ENCODE results near the gene WDR33. TPM values are rescaled to one million over a fixed set of nuclear protein-coding genes. Genes with fewer than 3 reads are reported as not detected.

WDR33 gene
- total RNA-seq, 1 donor from 2014 or later, result 31.3 TPM

DNA sequence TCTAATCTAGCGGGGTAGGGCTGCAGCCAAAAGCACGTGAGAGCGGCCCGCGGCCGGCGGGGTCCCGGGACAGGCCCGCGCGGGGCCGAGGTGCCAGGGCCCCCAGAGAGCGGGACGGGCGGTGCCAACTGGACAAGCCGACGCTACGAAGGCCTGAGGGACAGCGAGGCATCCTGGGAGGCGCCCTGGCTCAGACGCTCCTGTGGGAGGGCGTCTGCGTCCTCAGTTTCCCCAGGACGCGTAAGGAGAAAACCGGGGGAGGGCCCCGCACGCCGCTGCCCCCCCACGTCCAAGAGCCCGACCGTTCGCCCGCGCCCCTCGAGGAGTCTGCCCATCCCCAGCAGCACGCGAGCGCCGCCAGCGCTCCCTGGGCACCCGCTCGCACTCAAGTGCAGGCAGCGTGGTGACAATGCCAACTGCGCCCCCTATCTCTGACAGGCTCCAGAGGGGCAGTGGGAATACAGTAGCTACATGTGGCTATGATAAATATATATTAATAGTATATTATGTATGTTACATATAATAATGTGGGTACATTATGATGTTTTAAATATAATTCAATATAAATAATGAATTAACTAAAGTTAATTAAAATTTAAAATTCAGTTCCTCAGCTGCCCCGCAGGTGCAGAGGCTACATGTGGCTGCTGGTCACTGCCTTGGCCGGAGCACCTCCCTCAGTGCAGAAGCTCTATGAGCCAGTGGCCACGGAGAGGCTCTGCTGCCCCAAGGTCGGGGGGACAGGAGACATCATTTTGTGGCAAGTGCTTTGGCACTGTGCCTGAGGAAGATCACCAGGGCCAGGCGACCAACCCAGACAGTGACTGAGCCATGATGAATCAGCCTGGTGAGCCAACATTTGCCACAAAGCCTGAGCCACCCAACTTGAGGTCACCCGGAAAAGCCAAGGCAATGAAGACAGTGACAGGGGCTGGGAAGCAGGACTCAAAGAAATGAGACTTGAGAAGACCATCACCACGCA lies 115.2 kb downstream of the WDR33 start:
- TF ChIP-seq, protein P1, sequence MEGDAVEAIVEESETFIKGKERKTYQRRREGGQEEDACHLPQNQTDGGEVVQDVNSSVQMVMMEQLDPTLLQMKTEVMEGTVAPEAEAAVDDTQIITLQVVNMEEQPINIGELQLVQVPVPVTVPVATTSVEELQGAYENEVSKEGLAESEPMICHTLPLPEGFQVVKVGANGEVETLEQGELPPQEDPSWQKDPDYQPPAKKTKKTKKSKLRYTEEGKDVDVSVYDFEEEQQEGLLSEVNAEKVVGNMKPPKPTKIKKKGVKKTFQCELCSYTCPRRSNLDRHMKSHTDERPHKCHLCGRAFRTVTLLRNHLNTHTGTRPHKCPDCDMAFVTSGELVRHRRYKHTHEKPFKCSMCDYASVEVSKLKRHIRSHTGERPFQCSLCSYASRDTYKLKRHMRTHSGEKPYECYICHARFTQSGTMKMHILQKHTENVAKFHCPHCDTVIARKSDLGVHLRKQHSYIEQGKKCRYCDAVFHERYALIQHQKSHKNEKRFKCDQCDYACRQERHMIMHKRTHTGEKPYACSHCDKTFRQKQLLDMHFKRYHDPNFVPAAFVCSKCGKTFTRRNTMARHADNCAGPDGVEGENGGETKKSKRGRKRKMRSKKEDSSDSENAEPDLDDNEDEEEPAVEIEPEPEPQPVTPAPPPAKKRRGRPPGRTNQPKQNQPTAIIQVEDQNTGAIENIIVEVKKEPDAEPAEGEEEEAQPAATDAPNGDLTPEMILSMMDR (IDR thresholded peaks at IDR 0.05; ENCODE audit: insufficient read depth, low read length, severe bottlenecking), result peak; percentile 42
- peak overlapping the region; percentile 21 for H3K4me3 ChIP-seq (ENCODE audit: low read depth, low read length)

DNA sequence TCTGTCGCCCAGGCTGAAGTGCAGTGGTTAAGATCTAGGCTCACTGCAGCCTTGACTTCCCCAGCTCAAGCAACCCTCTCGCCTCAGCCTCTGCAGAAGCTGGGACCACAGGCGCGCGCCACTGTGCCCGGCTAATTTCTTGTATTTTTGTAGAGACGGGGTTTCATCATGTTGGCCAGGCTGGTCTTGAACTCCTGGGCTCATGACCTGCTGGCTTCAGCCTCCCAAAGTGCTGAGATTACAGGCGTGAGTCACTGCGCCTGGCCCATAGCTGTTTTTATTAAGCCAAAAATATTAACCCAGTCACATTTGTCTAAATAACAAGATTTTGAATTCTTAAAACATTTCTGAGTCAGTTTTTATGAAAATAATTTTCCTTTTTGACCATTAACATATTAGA lies 116.0 kb downstream of the WDR33 start:
- no peak for DNase-seq (ENCODE audit: low read depth)
- Histone ChIP-seq H3K27me3 (ENCODE audit: control insufficient read depth, insufficient read depth, low read length) (no peaks in the 10 kb centered on the region), H3K36me3 (ENCODE audit: control insufficient read depth, insufficient read depth, low read length) (no peaks in the 10 kb centered on the region), H3K4me3 (ENCODE audit: low read depth, low read length) (no peak overlapping the region)
- no peak for FAIRE-seq
- TF ChIP-seq, protein P1 (IDR thresholded peaks at IDR 0.05; ENCODE audit: insufficient read depth, low read length, severe bottlenecking), result no peak

More for the DNA sequence above, 115.2 kb downstream of the WDR33 start:
- Histone ChIP-seq H3K36me3 (ENCODE audit: control insufficient read depth, insufficient read depth, low read length) (no peaks in the 10 kb centered on the region), H3K27me3 (ENCODE audit: control insufficient read depth, insufficient read depth, low read length) (no peaks in the 10 kb centered on the region)
- FAIRE-seq (no peak), DNase-seq (ENCODE audit: low read depth) (peak; percentile 39)

DNA sequence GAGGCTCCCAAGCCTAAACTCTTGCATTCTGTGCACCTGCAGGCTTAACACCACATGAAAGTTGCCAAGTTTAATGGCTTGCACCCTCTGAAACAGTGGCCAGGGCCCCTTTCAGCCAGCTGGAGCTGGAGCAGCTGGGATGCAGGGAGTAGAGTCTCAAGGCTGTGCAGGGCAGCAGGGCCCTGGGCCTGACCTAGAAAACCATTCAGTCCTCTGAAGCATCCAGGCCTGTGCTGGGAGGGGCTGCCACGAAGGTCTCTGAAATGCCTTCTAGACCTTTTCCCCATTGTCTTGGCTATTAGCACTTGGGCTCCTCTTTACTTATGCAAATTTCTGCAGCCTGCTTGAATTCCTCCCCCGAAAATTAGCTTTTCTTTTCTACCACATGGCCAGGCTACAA lies 120.3 kb downstream of the WDR33 start:
- DNase-seq (ENCODE audit: low read depth) (no peak), FAIRE-seq (no peak)
- H3K27me3 ChIP-seq (ENCODE audit: control insufficient read depth, insufficient read depth, low read length), result no peaks in the 10 kb centered on the region
- H3K4me3 ChIP-seq (ENCODE audit: low read depth, low read length), result no peak overlapping the region
- TF ChIP-seq, protein P1 (IDR thresholded peaks at IDR 0.05; ENCODE audit: insufficient read depth, low read length, severe bottlenecking), result no peak
- no peaks in the 10 kb centered on the region for H3K36me3 ChIP-seq (ENCODE audit: control insufficient read depth, insufficient read depth, low read length)

DNA sequence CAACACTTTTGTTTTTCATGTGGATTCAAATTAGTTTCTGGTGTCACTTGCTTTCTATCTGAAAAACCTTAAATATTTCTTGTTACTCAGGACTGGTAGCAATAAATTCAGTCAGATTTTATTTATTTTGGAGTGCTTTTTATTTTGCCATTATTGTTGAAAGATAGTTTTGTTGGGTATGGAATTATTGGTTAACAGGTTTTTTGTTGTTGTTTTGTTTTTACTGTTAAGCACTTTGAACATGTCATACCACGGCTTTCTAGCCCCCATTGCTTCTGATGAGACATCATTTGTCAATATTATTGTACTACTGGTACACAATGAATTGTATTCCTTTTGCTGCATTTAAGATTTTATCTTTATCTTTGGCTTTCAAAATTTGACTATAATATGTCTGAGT lies 122.6 kb downstream of the WDR33 start:
- Histone ChIP-seq H3K4me3 (ENCODE audit: low read depth, low read length) (no peak overlapping the region), H3K27me3 (ENCODE audit: control insufficient read depth, insufficient read depth, low read length) (no peaks in the 10 kb centered on the region), H3K36me3 (ENCODE audit: control insufficient read depth, insufficient read depth, low read length) (no peaks in the 10 kb centered on the region)
- DNase-seq (ENCODE audit: low read depth) (no peak), FAIRE-seq (no peak)
- TF ChIP-seq, protein P1 (IDR thresholded peaks at IDR 0.05; ENCODE audit: insufficient read depth, low read length, severe bottlenecking), result no peak

DNA sequence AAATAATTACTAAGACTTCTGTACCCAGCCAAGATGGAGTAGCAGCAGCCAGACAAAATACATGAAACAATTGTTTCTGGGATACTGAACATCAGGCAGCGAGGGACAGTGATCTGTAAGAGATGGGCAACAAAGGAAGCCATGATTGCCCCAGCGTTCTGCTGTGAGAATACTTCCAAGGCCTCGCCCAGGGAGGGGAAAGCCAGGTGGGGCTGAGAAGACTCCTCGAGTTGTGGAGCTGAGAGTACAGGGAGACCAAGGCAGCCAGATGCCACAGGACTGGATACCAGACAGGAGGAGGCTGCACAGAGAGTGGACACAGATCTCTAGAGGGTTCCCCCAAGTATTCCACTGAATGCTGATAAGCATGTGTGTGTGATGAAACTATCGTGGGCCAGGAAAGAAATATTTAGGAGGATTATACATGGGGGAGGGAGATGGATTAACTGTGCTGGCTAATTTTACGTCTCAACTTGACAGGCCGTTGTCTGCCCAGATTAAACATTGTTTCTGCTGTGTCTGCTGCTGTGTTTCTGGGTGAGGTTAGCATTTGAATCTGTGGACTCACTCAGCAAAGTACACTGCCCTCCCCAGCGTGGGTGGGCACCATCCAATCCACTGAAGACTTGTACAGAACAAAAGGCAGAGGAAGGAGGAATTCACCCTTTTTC lies 125.4 kb downstream of the WDR33 start:
- DNase-seq (ENCODE audit: low read depth) (no peak), FAIRE-seq (no peak)
- Histone ChIP-seq H3K27me3 (ENCODE audit: control insufficient read depth, insufficient read depth, low read length) (no peaks in the 10 kb centered on the region), H3K36me3 (ENCODE audit: control insufficient read depth, insufficient read depth, low read length) (no peaks in the 10 kb centered on the region), H3K4me3 (ENCODE audit: low read depth, low read length) (no peak overlapping the region)
- TF ChIP-seq, protein P1 (IDR thresholded peaks at IDR 0.05; ENCODE audit: insufficient read depth, low read length, severe bottlenecking), result no peak
